Upper lobe of left lung (tissue), 4 donors: ENCODE measurements around the gene CPEB3.

Experiments used
- POLR2A ChIP-seq, 4 donors: fragments of 450-650 bp; IDR thresholded peaks; one replicate each; pipeline ENCODE4 v1.5.1; 2016 to 2017; ENCODE audit warnings: antibody characterized with exemption in 4 of 4, mild to moderate bottlenecking in 2 of 4
- POLR2AphosphoS5 ChIP-seq, 2 donors: sonication (generic); formaldehyde crosslinking; IDR thresholded peaks; one replicate each; pipeline ENCODE4 v1.5.1; 2017; ENCODE audit warnings: antibody characterized with exemption in 2 of 2
- TF ChIP-seq, protein P1 (sequence below), 6 experiments: fragments of 450-650 bp in 4 of 6; fragments of 200-600 bp in 2 of 6; sonication (generic) in 2 of 6; IDR thresholded peaks; one replicate each; pipeline ENCODE4 v1.5.1; 2016 to 2019; ENCODE audit warnings: antibody characterized with exemption in 6 of 6

DNA sequence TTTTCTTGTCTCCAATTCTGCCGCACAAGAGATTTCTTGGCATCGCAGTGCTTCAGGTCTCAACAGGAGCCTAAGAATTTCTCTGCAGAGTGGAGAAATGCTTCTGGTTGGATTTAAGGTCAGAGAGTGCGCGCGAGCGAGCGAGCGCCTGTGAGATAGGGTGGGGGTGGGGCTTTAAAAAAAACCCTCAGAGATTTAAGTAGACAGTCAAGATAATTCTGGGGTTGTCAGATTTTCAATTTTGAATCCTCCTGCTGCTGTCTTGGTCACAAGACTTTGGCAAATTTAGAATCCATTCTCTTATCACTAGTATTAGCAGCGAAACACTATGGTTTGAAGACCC is 49.7 kb downstream of the CPEB3 start:
- TF ChIP-seq, protein P1, sequence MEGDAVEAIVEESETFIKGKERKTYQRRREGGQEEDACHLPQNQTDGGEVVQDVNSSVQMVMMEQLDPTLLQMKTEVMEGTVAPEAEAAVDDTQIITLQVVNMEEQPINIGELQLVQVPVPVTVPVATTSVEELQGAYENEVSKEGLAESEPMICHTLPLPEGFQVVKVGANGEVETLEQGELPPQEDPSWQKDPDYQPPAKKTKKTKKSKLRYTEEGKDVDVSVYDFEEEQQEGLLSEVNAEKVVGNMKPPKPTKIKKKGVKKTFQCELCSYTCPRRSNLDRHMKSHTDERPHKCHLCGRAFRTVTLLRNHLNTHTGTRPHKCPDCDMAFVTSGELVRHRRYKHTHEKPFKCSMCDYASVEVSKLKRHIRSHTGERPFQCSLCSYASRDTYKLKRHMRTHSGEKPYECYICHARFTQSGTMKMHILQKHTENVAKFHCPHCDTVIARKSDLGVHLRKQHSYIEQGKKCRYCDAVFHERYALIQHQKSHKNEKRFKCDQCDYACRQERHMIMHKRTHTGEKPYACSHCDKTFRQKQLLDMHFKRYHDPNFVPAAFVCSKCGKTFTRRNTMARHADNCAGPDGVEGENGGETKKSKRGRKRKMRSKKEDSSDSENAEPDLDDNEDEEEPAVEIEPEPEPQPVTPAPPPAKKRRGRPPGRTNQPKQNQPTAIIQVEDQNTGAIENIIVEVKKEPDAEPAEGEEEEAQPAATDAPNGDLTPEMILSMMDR (IDR thresholded peaks at IDR 0.05), result no peak
- TF ChIP-seq POLR2A (IDR thresholded peaks at IDR 0.05), result no peak
- TF ChIP-seq POLR2AphosphoS5 (IDR thresholded peaks at IDR 0.05), result no peak
